HFF-Myc (cell line): ENCODE data around the gene FAN1.

Experiments
- DNase-seq: peaks from one replicate; pipeline ENCODE4 v3.0.0-alpha.2; 2011; ENCODE audit warnings: low read depth; ENCODE audit errors: extremely low read depth
- H3K4me3 ChIP-seq: replicated peaks from 2 replicates; pipeline ENCODE4 v1.5.1; 2011; ENCODE audit warnings: low read depth, mild to moderate bottlenecking, control low read depth, low read length
- TF ChIP-seq, protein P1 (sequence below): IDR thresholded peaks from 2 replicates; pipeline ENCODE4 v1.5.1; 2012; ENCODE audit warnings: mild to moderate bottlenecking, low read depth, low read length, control low read depth; ENCODE audit errors: missing control alignments

The FAN1 gene

GRCh38 chr15:30925686-30926085 lies 22.0 kb downstream of the FAN1 start:
- H3K4me3 ChIP-seq: no peak overlapping the region
- TF ChIP-seq, protein P1, sequence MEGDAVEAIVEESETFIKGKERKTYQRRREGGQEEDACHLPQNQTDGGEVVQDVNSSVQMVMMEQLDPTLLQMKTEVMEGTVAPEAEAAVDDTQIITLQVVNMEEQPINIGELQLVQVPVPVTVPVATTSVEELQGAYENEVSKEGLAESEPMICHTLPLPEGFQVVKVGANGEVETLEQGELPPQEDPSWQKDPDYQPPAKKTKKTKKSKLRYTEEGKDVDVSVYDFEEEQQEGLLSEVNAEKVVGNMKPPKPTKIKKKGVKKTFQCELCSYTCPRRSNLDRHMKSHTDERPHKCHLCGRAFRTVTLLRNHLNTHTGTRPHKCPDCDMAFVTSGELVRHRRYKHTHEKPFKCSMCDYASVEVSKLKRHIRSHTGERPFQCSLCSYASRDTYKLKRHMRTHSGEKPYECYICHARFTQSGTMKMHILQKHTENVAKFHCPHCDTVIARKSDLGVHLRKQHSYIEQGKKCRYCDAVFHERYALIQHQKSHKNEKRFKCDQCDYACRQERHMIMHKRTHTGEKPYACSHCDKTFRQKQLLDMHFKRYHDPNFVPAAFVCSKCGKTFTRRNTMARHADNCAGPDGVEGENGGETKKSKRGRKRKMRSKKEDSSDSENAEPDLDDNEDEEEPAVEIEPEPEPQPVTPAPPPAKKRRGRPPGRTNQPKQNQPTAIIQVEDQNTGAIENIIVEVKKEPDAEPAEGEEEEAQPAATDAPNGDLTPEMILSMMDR: no peak
- no peak for DNase-seq

GRCh38 chr15:30926161-30926560 lies 22.4 kb downstream of the FAN1 start:
- DNase-seq: no peak
- no peak overlapping the region for H3K4me3 ChIP-seq
- TF ChIP-seq, protein P1: no peak

GRCh38 chr15:30927148-30927761 lies 23.5 kb downstream of the FAN1 start:
- DNase-seq: no peak
- TF ChIP-seq, protein P1: no peak

GRCh38 chr15:30928076-30928475 lies 24.4 kb downstream of the FAN1 start:
- DNase-seq: no peak
- TF ChIP-seq, protein P1: no peak
- no peak overlapping the region for H3K4me3 ChIP-seq

More at GRCh38 chr15:30927148-30927761, 23.5 kb downstream of the FAN1 start:
- H3K4me3 ChIP-seq: no peak overlapping the region

- no peak overlapping the region for H3K4me3 ChIP-seq
- no peak for DNase-seq
- TF ChIP-seq, protein P1: no peak
These were observed 25.5 kb downstream of the FAN1 start for GRCh38 chr15:30929064-30929669.

GRCh38 chr15:30929982-30930381 lies 26.3 kb downstream of the FAN1 start:
- DNase-seq: no peak
- no peak overlapping the region for H3K4me3 ChIP-seq
- TF ChIP-seq, protein P1: no peak

DNA sequence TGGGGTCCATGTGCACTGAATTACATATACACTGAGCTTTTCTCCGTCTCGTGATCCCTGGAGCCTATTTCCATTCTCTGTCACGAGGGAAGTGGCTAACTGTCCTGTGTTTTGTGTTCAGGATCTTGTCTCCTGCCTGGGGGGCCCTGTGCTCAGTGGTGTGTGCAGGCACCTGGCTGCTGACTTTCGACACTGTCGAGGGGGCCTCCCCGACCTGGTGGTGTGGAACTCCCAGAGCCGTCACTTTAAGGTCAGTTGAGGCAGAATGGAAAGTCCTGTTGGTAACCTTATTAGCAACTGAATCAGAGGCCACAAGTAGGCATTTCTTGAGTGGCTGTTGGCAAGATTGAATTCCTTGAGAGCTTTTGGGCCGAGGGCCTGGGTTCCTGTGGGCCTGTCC lies 26.7 kb downstream of the FAN1 start:
- TF ChIP-seq, protein P1: no peak
- H3K4me3 ChIP-seq: no peak overlapping the region
- no peak for DNase-seq
